Measurements from ENCODE around the gene PDZD2.

DNA sequence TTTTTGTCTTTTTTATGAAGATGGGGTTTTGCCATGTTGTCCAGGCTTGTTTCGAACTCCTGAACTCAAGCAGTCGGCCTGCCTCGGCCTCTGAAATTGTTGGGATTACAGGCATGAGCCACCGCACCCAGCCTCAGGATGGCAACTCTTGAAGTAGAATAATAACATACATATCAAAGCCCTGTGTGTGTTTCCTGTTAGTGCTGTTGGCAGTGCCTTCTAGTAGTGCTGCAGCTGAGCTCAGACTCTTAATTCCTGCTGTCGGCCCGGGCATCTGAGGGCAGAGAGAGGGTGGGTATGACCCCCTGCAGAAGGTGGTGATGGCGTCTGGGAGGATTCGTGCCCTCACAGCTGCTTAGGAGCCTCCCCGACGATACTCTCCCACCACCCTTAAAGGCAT lies 227.2 kb downstream of the PDZD2 start:
- TF ChIP-seq CTCF (IDR thresholded peaks at IDR 0.05) (no peak), EP300 (IDR thresholded peaks at IDR 0.05) (no peak), POLR2AphosphoS5 (IDR thresholded peaks at IDR 0.05) (no peak), POLR2A (IDR thresholded peaks at IDR 0.05) (no peak)

All from suprapubic skin (tissue), 4 donors.